Activated naive CD4-positive, alpha-beta T cell treated with anti-CD3 and anti-CD28 coated beads, Interleukin-2, amount 50 U/mL, for 24 hours (primary cell): ENCODE data around the gene GPATCH4.

Experiments used
- H3K27ac Mint-ChIP-seq: one replicate; pipeline ENCODE4 v1.8.0; 2021; ENCODE audit warnings: mild to moderate bottlenecking, mixed read lengths
- H3K27me3 Mint-ChIP-seq: one replicate; pipeline ENCODE4 v1.8.0; 2021; ENCODE audit warnings: mixed read lengths
- H3K36me3 Mint-ChIP-seq: one replicate; pipeline ENCODE4 v1.8.0; 2021; ENCODE audit warnings: mixed read lengths
- H3K4me1 Mint-ChIP-seq: one replicate; pipeline ENCODE4 v1.8.0; 2021; ENCODE audit warnings: mixed read lengths
- H3K4me3 Mint-ChIP-seq: one replicate; pipeline ENCODE4 v1.8.0; 2021; ENCODE audit warnings: mild to moderate bottlenecking, mixed read lengths
- H3K9me3 Mint-ChIP-seq: one replicate; pipeline ENCODE4 v1.8.0; 2021; ENCODE audit warnings: mixed read lengths

The GPATCH4 gene

DNA sequence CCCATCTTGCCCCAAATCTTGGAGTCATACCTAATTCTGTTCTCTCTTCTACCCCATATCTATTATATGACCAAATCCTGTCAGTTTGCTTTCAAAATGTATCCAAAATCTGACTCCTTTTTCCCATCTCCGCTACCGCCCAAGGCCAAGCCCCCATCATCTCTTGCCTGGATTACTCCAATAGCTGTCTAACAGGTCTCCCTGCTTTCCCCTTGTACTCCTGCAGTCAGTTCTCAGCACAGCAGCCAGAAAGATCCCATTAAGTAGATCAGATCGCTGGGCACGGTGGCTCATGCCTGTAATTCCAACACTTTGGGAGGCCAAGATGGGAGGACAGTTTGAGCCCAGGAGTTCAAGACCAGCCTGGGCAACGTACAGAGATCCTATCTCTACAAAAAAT lies 48.8 kb downstream of the GPATCH4 start:
- Mint-ChIP-seq H3K4me1 (no peaks in the 10 kb centered on the region), H3K36me3 (no peaks in the 10 kb centered on the region), H3K27ac (no peak overlapping the region), H3K4me3 (no peak overlapping the region), H3K27me3 (no peaks in the 10 kb centered on the region), H3K9me3 (no peaks in the 10 kb centered on the region)

- Mint-ChIP-seq H3K9me3 (no peaks in the 10 kb centered on the region), H3K4me1 (no peaks in the 10 kb centered on the region), H3K36me3 (no peaks in the 10 kb centered on the region), H3K4me3 (no peak overlapping the region), H3K27ac (no peak overlapping the region), H3K27me3 (no peaks in the 10 kb centered on the region)
These were observed 49.4 kb downstream of the GPATCH4 start for GRCh38 chr1:156551869-156552268.

GRCh38 chr1:156551066-156551643 lies 50.1 kb downstream of the GPATCH4 start:
- H3K27ac Mint-ChIP-seq: no peak overlapping the region
- no peak overlapping the region for H3K4me3 Mint-ChIP-seq
- no peaks in the 10 kb centered on the region for H3K9me3 Mint-ChIP-seq
- no peaks in the 10 kb centered on the region for H3K36me3 Mint-ChIP-seq
- H3K4me1 Mint-ChIP-seq: no peaks in the 10 kb centered on the region
- no peaks in the 10 kb centered on the region for H3K27me3 Mint-ChIP-seq

DNA sequence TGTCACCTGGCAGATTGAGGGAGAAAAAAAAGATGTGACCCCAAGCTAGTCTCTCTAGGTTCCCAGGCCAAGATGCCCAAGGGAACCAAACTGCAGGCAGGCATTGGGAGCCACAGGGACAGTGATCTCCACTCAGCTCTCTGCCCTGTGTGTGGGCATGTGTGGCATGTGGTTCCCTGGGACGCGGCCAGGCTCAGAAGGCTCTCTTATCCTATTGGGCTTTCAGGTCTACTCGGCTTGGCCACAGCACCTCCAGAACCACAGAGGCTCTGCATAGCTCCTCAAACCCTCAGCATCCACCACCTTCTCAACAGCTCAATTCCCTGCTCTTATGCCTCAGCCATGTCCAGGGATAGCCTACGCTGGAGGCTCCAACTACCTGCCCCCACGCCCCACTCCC lies 50.9 kb downstream of the GPATCH4 start:
- Mint-ChIP-seq H3K4me1 (no peaks in the 10 kb centered on the region), H3K36me3 (no peaks in the 10 kb centered on the region), H3K9me3 (no peaks in the 10 kb centered on the region), H3K27me3 (no peaks in the 10 kb centered on the region), H3K4me3 (no peak overlapping the region), H3K27ac (no peak overlapping the region)

GRCh38 chr1:156549831-156550230 lies 51.4 kb downstream of the GPATCH4 start:
- no peaks in the 10 kb centered on the region for H3K4me1 Mint-ChIP-seq
- no peaks in the 10 kb centered on the region for H3K9me3 Mint-ChIP-seq
- no peaks in the 10 kb centered on the region for H3K27me3 Mint-ChIP-seq
- H3K36me3 Mint-ChIP-seq: no peaks in the 10 kb centered on the region
- no peak overlapping the region for H3K4me3 Mint-ChIP-seq
- H3K27ac Mint-ChIP-seq: no peak overlapping the region

DNA sequence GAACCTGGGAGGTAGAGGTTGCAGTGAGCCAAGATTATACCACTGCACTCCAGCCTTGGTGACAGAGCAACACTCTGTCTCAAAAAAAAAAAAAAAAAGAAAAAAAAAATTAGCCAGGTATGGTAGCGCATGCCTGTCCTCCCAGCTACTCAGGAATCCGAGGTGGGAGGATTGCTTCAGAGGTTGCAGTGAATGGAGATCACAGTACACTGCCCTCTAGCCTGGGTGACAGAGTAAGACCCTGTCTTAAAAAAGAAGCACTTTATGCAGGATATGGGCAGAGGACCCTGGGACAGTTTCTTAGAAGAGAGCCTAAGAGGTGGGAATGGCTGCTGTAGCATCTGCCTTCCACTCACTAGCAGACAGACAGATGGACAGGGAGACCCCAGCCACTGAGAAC lies 51.9 kb downstream of the GPATCH4 start:
- Mint-ChIP-seq H3K36me3 (no peaks in the 10 kb centered on the region), H3K27me3 (no peaks in the 10 kb centered on the region), H3K4me3 (no peak overlapping the region), H3K9me3 (no peaks in the 10 kb centered on the region), H3K4me1 (no peaks in the 10 kb centered on the region), H3K27ac (no peak overlapping the region)

GRCh38 chr1:156547982-156548381 lies 53.3 kb downstream of the GPATCH4 start:
- Mint-ChIP-seq H3K27me3 (no peaks in the 10 kb centered on the region), H3K36me3 (no peaks in the 10 kb centered on the region), H3K4me1 (no peaks in the 10 kb centered on the region), H3K9me3 (no peaks in the 10 kb centered on the region), H3K27ac (no peak overlapping the region), H3K4me3 (no peak overlapping the region)

- Mint-ChIP-seq H3K4me1 (no peaks in the 10 kb centered on the region), H3K27me3 (no peaks in the 10 kb centered on the region), H3K9me3 (no peaks in the 10 kb centered on the region), H3K36me3 (no peaks in the 10 kb centered on the region), H3K27ac (no peak overlapping the region), H3K4me3 (no peak overlapping the region)
These were observed 53.8 kb downstream of the GPATCH4 start for GRCh38 chr1:156547434-156547833.

- H3K4me3 Mint-ChIP-seq: no peak overlapping the region
- H3K36me3 Mint-ChIP-seq: no peaks in the 10 kb centered on the region
- no peaks in the 10 kb centered on the region for H3K27me3 Mint-ChIP-seq
- no peaks in the 10 kb centered on the region for H3K4me1 Mint-ChIP-seq
- no peak overlapping the region for H3K27ac Mint-ChIP-seq
- no peaks in the 10 kb centered on the region for H3K9me3 Mint-ChIP-seq
These were observed 55.0 kb downstream of the GPATCH4 start for GRCh38 chr1:156546267-156546666.

- Mint-ChIP-seq H3K27ac (no peak overlapping the region), H3K36me3 (no peaks in the 10 kb centered on the region), H3K4me3 (no peak overlapping the region), H3K4me1 (no peaks in the 10 kb centered on the region), H3K9me3 (no peaks in the 10 kb centered on the region), H3K27me3 (no peaks in the 10 kb centered on the region)
These were observed 56.6 kb downstream of the GPATCH4 start for GRCh38 chr1:156544592-156545102.
